ENCODE measurements around the gene NOSTRIN.
"Not testable (repeated sequence)": the region's sequence is repeated elsewhere in the genome, so short reads cannot be mapped to it uniquely, and the experiment has no call there.

Gene NOSTRIN

DNA sequence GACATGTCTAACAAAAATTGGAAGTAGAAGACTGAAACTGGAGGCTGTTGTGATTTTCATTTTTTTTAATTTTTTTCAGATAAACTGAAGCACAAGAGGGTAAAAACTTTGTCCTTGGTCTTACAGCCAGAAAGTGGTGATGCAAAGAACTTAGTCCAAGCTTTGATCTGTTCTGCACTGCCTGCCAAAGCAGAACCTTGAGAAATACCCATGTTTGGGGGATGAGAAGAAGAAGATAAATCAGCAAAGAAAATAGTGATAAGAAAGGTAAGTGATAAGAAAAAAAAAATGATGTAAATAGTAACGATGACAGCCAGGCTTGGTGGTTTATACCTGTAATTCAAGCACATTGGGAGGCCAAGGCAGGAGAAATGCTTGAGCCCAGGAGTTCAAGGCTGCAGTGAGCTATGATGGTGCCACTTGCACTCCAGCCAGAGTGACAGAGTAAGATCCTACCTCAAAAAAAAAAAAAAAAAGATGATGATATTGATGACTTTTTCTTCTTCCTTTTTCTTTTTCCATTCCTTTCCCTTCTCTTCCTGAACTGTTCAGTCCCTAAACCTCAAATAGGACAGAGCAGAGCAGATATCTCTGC, 14.6 kb upstream of the NOSTRIN start:
- TF ChIP-seq, protein P1, sequence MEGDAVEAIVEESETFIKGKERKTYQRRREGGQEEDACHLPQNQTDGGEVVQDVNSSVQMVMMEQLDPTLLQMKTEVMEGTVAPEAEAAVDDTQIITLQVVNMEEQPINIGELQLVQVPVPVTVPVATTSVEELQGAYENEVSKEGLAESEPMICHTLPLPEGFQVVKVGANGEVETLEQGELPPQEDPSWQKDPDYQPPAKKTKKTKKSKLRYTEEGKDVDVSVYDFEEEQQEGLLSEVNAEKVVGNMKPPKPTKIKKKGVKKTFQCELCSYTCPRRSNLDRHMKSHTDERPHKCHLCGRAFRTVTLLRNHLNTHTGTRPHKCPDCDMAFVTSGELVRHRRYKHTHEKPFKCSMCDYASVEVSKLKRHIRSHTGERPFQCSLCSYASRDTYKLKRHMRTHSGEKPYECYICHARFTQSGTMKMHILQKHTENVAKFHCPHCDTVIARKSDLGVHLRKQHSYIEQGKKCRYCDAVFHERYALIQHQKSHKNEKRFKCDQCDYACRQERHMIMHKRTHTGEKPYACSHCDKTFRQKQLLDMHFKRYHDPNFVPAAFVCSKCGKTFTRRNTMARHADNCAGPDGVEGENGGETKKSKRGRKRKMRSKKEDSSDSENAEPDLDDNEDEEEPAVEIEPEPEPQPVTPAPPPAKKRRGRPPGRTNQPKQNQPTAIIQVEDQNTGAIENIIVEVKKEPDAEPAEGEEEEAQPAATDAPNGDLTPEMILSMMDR (IDR thresholded peaks at IDR 0.05; ENCODE audit: low read length), result no peak
- TF ChIP-seq EZH2phosphoT487 (IDR thresholded peaks at IDR 0.05; ENCODE audit: low read length) (no peak), EZH2 (optimal IDR thresholded peaks at IDR 0.05; ENCODE audit: low read depth, low read length) (no peak)

GRCh38 chr2:168789776-168790175, 12.7 kb upstream of the NOSTRIN start:
- Histone ChIP-seq H3F3A (ENCODE audit: insufficient read depth, low read length) (no peaks in the 10 kb centered on the region), H3K9ac (ENCODE audit: low read length) (no peak overlapping the region), H3K9me3 (replicated peaks; ENCODE audit: insufficient read depth, low read length) (no peaks in the 10 kb centered on the region), H3K27me3 (replicated peaks; ENCODE audit: insufficient read depth, low read length) (no peaks in the 10 kb centered on the region), H4K20me1 (ENCODE audit: insufficient read depth, low read length) (no peaks in the 10 kb centered on the region), H3K36me3 (replicated peaks; ENCODE audit: insufficient read depth, low read length) (no peaks in the 10 kb centered on the region), H3K27ac (ENCODE audit: low read length) (no peak overlapping the region), H3K9me2 (replicated peaks; ENCODE audit: insufficient read depth, low read length) (no peaks in the 10 kb centered on the region), H3K4me2 (ENCODE audit: low read depth, low read length) (no peak overlapping the region), H3K79me2 (ENCODE audit: low read length) (no peaks in the 10 kb centered on the region), H2AFZ (ENCODE audit: low read length) (no peak overlapping the region), H3K4me1 (ENCODE audit: low read length) (no peaks in the 10 kb centered on the region), H3K4me3 (ENCODE audit: low read length) (no peak overlapping the region)
- TF ChIP-seq, protein P1 (IDR thresholded peaks at IDR 0.05; ENCODE audit: low read length), result no peak
- no peak for TF ChIP-seq EZH2phosphoT487 (IDR thresholded peaks at IDR 0.05; ENCODE audit: low read length)
- TF ChIP-seq EZH2 (optimal IDR thresholded peaks at IDR 0.05; ENCODE audit: low read depth, low read length), result no peak
- DNase-seq, result no peak

More for the DNA sequence above, 14.6 kb upstream of the NOSTRIN start:
- no peaks in the 10 kb centered on the region for H3K9me3 ChIP-seq (replicated peaks; ENCODE audit: insufficient read depth, low read length)
- H2AFZ ChIP-seq (ENCODE audit: low read length), result no peak overlapping the region
- H3K27me3 ChIP-seq (replicated peaks; ENCODE audit: insufficient read depth, low read length), result no peaks in the 10 kb centered on the region
- no peak overlapping the region for H3K9ac ChIP-seq (ENCODE audit: low read length)
- H3F3A ChIP-seq (ENCODE audit: insufficient read depth, low read length), result no peaks in the 10 kb centered on the region
- no peaks in the 10 kb centered on the region for H4K20me1 ChIP-seq (ENCODE audit: insufficient read depth, low read length)
- no peak overlapping the region for H3K4me3 ChIP-seq (ENCODE audit: low read length)
- no peak for DNase-seq
- no peaks in the 10 kb centered on the region for H3K9me2 ChIP-seq (replicated peaks; ENCODE audit: insufficient read depth, low read length)
- no peaks in the 10 kb centered on the region for H3K4me1 ChIP-seq (ENCODE audit: low read length)
- H3K36me3 ChIP-seq (replicated peaks; ENCODE audit: insufficient read depth, low read length), result no peaks in the 10 kb centered on the region
- H3K79me2 ChIP-seq (ENCODE audit: low read length), result no peaks in the 10 kb centered on the region
- no peak overlapping the region for H3K4me2 ChIP-seq (ENCODE audit: low read depth, low read length)
- H3K27ac ChIP-seq (ENCODE audit: low read length), result no peak overlapping the region

DNA sequence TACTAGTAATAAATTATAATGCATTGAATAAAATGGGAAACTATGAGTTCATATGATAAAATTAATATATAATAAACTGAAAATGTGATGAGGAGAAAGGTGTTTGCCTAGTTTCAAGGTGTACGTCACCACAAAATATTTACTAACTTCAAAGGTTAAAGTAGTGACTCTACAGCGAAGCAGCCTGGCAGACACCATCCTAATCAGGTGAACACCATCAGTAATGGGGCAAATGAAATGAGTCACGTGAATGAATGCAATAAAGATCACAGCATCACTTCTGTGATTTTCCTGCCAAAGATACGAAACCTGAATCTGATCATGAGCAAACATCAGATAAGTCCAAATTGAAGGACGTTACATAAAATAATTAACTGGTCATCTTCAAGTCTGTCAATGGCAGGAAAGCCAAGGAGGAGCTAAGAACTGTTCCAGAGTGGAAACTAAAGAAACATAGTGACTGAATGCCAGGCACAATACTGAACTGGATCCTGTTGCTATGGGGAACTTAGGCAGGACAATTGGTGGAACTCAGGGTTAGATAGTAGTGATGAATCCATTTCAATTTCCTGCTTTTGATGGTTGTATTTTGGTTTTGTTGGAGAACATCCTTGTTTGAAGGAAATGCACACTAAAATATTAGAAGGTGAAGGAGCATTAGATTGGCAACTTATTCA, 12.1 kb upstream of the NOSTRIN start:
- Histone ChIP-seq H4K20me1 (ENCODE audit: insufficient read depth, low read length) (no peaks in the 10 kb centered on the region), H3F3A (ENCODE audit: insufficient read depth, low read length) (no peaks in the 10 kb centered on the region), H3K4me2 (ENCODE audit: low read depth, low read length) (no peak overlapping the region), H2AFZ (ENCODE audit: low read length) (no peak overlapping the region), H3K4me3 (ENCODE audit: low read length) (no peak overlapping the region), H3K36me3 (replicated peaks; ENCODE audit: insufficient read depth, low read length) (no peaks in the 10 kb centered on the region), H3K79me2 (ENCODE audit: low read length) (no peaks in the 10 kb centered on the region), H3K4me1 (ENCODE audit: low read length) (no peaks in the 10 kb centered on the region), H3K27me3 (replicated peaks; ENCODE audit: insufficient read depth, low read length) (no peaks in the 10 kb centered on the region), H3K9ac (ENCODE audit: low read length) (no peak overlapping the region), H3K9me3 (replicated peaks; ENCODE audit: insufficient read depth, low read length) (no peaks in the 10 kb centered on the region), H3K9me2 (replicated peaks; ENCODE audit: insufficient read depth, low read length) (no peaks in the 10 kb centered on the region), H3K27ac (ENCODE audit: low read length) (no peak overlapping the region)
- DNase-seq, result no peak
- no peak for TF ChIP-seq EZH2 (optimal IDR thresholded peaks at IDR 0.05; ENCODE audit: low read depth, low read length)
- TF ChIP-seq EZH2phosphoT487 (IDR thresholded peaks at IDR 0.05; ENCODE audit: low read length), result no peak
- TF ChIP-seq, protein P1 (IDR thresholded peaks at IDR 0.05; ENCODE audit: low read length), result no peak

DNA sequence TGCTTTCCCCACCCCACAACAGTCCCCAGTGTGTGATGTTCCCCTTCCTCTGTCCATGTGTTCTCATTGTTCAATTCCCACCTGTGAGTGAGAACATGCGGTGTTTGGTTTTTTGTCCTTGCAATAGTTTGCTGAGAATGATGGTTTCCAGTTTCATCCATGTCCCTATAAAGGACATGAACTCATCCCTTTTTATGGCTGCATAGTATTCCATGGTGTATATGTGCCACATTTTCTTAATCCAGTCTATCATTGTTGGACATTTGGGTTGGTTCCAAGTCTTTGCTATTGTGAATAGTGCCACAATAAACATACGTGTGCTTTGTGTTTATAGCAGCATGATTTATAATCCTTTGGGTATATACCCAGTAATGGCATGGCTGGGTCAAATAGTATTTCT, 11.3 kb upstream of the NOSTRIN start:
- H3K4me1 ChIP-seq (ENCODE audit: low read length); H3K4me3 ChIP-seq (ENCODE audit: low read length); H3K36me3 ChIP-seq (replicated peaks; ENCODE audit: insufficient read depth, low read length); H3K4me2 ChIP-seq (ENCODE audit: low read depth, low read length); H3K27ac ChIP-seq (ENCODE audit: low read length); DNase-seq; H2AFZ ChIP-seq (ENCODE audit: low read length); H3K27me3 ChIP-seq (replicated peaks; ENCODE audit: insufficient read depth, low read length); H3K9ac ChIP-seq (ENCODE audit: low read length); H3F3A ChIP-seq (ENCODE audit: insufficient read depth, low read length); H4K20me1 ChIP-seq (ENCODE audit: insufficient read depth, low read length); H3K9me3 ChIP-seq (replicated peaks; ENCODE audit: insufficient read depth, low read length); H3K79me2 ChIP-seq (ENCODE audit: low read length); H3K9me2 ChIP-seq (replicated peaks; ENCODE audit: insufficient read depth, low read length): not testable (repeated sequence)

All from MM.1S (cell line).